Measurements from ENCODE around the gene THSD4.

Gene THSD4

DNA sequence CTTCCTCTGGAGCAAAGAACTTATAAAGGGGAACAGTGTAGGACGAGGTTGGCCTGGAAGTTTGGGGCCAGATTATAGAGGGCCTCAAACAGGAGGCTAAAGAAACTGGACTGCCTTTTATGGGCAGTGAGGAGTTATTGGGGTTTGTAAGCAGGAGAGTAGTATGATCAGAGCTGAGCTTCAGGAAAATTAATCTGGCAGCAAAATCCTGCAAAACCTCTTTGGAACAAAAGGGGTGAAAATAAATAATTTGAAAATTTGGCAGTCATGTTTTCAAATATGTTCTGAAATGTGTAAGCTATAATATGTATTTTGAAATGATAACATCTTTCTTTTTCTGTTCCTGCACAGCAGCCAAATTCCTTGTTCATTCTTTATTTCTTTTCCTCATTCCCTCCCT, 164.9 kb downstream of the THSD4 start:
- in situ Hi-C loops (cut with MboI; ENCODE audit: low sequenced_read_pairs), result no loop called here

DNA sequence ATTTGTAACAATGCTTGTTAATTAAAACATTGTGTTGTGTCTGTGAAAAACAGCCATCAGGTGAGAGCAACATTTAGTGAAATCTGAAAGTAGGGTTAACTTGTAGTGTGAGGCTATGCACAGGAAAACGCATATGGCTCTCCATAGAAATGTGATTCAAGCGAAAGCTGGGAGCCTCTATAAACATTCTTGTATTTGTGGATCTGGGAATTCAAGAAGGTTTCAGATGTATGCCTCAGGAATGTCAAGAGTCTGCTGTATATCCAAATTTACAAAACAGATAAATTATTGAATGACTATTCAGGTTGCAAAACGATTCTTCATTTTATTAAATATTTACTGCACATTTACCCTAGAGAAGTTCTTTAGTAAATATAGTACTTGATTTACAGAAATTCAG, 166.0 kb downstream of the THSD4 start:
- in situ Hi-C loops (cut with MboI; ENCODE audit: low sequenced_read_pairs), result no loop called here

DNA sequence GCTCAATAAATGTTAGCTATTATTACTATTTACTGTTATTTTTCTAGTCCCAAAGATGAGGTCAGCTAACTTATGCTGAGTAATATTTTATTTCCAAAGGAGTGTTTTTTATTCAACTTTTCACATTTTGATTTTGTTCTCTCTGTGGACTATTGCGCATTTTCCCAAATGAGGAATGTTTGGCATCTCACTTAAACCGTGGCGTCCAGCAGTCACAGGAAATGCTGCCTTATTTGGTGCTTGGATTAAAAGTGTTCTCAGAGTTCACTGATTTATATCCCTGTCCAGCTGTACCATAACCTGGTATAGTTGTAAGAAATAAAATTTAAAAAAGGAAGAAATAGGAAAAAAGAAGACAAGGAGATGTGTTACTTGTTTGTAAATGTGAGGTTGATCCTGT, 166.8 kb downstream of the THSD4 start:
- in situ Hi-C loops (cut with MboI; ENCODE audit: low sequenced_read_pairs), result no loop called here

DNA sequence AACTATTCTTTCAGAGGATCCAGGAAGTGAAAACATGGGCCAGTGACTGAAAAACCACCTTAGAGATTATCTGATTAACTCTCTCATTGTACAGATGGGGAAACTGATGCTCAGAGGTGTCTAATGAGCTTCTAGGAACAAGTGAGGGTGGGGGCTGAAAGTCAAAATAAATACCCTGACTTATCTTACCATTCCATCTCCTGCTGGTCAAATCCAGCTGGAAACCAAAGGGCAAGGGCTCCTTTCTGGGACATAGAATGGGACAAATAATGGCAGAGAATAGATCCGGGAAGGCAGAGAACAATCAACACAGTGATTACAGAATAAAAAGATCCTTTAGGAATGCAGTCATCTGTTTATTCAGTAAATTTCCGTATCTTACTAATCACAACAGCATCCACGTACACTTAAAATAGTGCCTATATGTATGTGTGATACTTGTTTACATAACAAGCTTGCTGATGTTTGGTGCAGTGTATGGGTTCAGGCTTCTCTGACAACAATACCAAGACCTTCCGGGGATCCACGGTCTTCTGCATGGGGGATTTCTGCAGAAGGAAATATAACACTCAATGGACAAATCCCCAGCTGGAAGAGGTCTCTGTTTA, 173.2 kb downstream of the THSD4 start:
- in situ Hi-C loops (cut with MboI; ENCODE audit: low sequenced_read_pairs), result no loop called here

DNA sequence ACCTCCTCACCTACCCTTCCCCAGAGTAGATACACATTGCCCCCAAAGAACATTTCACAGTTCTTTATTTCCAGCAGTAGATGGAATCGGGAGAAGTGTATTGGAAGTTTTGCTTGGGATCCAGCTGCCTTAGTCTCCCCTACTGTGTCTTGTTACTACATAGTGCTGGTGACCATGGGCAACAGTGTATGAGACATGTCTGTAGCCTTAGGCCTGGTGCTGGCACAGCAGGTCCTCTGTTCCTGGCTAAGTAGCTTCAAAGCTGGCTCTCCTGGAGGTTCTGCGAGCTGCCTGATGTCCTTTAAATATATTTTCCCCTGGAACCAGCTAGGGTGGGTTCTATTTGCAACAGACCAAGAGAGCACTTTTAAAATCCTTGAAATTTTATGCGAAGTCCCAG, 174.7 kb downstream of the THSD4 start:
- in situ Hi-C loops (cut with MboI; ENCODE audit: low sequenced_read_pairs), result no loop called here

DNA sequence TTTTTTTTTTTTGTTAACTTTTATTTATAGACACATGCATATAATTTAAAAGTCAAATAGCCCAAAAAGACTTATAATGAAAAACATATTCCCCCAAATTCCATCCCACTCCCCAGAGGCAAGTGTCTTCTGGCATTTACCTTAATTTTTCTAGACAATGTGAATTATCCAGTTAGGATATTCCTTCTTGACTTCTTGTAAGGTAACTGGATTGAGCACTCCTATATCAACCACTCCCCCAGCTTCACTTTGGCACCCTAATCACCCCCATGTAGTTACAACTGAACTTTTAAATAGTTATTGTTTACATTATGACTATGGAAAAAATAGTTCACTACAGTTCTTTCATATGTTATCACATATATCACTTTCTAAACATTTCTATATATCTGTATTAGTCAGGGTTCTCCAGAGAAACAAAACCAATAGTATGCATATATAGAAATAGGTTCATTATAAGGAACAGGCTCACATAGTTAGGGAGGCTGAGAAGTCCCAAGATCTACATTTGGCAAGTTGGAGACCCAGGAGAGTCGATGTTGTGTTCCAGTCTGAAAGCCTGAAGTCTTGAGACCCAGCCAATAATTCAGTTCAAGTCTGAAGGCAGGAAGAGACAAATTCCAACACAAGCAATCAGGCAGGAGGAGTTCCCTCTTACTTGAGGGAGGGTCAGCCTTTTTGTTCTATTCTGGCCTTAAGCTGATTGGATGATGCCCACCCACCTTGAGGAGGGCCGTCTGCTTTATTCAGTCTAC, 175.8 kb downstream of the THSD4 start:
- in situ Hi-C loops (cut with MboI; ENCODE audit: low sequenced_read_pairs), result no loop called here

DNA sequence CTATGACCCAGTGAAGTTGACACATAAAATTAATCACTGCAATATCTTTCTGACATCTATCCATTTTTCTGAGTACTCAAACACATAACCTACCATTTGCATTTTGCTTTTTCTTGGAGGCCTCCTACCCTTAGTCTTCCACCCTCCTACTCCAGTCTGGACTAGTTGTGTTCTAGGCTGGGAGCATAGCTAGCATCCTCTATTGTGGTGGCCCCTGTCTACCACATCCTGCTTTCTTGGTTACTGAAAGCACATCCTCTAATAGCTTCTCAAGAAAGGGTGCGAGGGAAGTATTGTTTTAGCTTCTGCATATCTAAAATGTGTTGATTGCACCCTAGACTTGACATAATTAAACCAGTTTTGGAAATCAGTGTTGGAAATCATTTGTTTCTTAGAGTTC, 176.5 kb downstream of the THSD4 start:
- in situ Hi-C loops (cut with MboI; ENCODE audit: low sequenced_read_pairs), result no loop called here

DNA sequence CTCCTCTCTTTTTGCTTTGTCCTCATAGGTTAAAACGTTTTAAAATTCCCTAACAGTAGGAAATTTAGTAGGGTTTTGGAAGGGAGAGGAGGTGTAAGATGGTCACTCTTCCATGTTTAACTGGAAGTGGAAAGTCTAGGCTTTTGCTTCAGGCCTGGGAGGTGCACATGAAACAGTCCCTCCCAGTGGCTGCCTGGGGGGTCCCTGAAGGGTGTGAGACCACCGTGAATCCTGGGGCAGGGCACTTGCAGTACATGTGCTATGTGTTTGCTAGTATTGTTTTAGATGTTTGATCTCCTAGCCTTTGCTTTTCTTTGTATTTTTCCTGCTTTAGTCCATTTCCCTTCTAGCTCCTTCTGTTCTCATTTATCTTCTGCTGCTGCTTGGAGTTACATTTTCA, 178.5 kb downstream of the THSD4 start:
- in situ Hi-C loops (cut with MboI; ENCODE audit: low sequenced_read_pairs), result no loop called here

DNA sequence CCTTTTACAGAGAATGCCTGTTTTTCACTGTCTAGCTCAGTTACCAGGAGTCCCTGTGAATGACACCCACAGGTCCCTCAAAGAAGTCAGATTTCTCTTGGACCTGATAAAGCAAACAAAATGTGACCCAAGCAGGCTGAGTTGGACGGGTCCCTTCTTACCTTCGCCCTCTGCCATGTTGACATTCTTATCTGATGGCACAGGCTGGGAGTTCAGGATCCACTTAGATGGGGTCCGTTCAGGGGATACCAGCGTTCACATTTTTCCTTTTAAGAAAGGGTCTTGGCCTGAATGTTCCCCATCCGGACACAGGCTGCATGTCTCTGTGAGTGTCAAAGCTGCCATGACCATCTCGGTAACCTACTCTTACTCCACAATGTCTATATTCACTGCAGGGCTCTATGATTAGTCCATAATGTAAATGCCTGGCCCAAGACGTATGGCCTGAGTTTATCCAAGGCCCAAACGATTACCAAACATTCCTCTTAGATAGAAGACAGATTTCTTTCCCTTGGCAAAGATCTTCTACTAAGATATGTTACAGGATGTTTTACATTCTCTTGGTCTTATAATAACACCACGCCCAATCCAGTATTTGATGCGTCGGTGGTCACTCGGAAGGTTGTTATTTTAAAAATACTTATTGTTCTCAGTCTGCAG, 179.1 kb downstream of the THSD4 start:
- in situ Hi-C loops (cut with MboI; ENCODE audit: low sequenced_read_pairs), result no loop called here

DNA sequence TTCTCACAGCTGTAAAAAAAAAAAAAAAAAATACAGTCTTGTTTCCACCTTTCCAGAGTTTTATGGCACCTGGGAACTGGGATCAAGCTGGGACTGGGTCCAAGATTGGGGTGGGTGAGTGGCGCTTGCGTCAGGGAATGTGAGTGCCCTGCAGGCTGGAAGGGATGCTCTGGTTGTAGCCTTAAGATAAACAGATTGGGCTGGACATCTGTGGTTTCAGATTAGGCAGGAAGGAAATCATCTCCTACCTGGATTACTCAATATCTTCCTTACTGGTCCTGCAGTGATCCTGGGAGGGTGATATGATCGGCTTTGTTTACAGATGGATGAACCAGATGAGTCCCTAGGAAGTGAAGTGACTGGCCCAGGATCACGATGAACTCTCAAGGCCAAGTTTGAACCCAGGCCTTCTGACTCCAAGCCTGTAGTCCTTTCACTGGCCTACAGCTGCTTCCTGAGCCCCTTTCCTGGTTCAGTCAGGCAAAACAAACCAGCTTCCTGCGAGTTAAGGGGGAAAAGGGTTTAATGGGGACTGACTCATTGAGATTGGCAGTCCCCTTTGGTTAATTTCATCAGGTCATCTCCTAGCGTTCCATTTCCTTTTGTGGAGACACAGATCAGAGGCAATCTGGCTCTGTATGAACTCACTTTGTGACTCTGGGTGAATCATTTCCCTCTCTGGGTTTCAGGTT, 179.8 kb downstream of the THSD4 start:
- in situ Hi-C loops (cut with MboI; ENCODE audit: low sequenced_read_pairs), result no loop called here

DNA sequence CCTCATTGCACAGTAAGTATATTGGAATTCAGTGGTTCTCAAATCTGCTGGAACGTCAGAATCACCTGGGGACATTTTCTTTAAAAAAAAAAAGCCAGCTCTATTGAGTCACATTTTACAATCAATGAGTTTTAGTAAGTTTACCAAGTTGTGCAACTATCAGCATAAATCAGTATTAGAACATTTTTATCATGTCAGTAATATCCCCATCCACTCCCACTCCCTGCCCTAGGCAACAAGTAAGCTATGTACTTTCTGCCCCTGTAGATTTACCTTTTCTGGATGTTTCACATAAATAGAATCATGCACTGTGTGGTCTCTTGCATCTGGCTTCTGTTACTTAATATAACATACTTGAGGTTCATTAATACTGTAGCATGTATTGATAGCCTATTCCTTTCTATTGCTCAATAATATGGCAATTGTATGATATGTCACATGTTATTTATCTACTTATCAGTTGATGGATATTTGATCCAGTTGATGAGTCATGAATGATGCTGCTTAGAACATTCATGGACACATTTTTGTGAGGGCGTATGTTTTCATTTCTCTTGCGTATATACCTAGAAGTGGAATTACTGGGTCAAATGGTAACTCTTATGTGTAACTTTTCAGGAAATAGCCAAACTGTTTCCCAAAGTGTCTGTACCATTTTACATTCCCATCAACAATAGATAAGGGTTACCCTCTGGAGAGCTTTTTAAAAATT, 180.5 kb downstream of the THSD4 start:
- in situ Hi-C loops (cut with MboI; ENCODE audit: low sequenced_read_pairs), result no loop called here

DNA sequence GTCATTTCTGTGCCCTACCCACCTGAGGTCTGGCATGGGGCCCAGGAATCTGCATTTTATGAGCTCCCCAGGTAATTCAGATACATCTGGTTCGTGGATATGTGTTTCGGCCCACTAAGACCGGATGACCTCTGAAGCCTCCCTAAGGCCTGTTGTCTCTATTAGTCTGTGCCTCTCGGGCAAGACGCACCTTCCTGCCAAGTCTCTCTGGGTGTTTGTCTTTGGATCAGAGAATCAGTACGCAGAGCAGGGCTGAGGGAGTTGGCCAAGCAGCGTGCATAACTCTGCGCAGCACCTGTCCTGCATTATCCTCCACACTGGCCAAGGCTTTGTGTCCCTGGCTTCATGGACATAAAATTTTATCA, 181.0 kb downstream of the THSD4 start:
- in situ Hi-C loops (cut with MboI; ENCODE audit: low sequenced_read_pairs), result no loop called here

DNA sequence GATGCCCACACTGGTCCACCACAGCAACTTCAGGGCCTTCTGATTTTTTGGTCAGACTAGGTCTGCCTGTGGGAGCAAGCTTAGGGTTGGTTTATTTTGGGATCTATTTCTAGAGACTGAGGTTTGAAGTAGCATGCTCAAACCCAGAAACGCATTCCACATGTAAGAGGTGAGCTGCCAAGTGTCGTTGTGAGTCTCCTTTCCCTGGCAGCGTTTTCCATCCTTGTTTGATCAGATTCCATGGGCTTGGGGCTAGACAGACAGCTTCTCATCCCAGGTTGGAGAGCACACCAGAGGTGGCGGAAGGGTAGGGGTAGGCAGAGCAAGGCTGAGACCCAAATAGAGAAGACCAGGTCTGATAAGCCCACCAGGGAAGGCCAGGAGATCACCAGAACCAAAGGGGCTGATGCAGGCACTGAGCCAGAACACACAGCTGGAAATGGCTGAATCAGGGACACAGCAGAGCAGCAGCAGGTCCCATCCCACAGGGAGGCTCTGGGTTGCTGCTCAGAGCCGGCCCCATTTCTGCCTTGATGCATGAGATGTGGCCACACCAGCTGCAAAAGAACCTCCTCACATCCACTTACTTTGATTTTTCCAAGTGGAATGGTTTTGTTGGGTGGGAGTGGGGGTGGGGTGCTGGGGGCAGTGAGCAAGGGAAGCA, 186.8 kb downstream of the THSD4 start:
- in situ Hi-C loops (cut with MboI; ENCODE audit: low sequenced_read_pairs), result no loop called here

DNA sequence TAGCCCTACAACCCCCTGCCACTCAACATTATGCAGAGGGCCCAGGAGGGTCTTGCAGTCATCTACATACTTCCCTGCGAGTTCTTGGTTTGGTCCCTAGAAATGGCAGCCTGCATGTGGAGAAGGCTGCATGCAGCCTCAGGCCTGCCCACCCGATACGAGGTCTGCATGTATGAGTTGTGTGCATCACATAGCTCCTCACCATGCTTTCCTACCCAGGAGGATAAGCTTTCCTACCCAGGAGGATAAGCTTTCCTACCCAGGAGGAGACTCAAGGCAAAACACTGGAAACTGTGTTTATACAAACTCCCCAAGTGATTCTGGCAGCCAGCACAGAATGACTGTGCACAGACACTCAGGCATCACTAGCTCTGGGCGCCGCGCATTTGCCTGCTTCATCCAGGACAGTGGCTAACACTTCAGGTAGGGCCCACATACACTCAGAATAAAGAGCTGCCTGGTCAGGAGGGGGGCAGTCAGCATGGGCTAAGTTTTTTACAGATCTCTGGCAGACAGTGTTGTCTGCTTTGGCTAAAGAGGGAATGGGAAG, 187.7 kb downstream of the THSD4 start:
- in situ Hi-C loops (cut with MboI; ENCODE audit: low sequenced_read_pairs), result no loop called here

DNA sequence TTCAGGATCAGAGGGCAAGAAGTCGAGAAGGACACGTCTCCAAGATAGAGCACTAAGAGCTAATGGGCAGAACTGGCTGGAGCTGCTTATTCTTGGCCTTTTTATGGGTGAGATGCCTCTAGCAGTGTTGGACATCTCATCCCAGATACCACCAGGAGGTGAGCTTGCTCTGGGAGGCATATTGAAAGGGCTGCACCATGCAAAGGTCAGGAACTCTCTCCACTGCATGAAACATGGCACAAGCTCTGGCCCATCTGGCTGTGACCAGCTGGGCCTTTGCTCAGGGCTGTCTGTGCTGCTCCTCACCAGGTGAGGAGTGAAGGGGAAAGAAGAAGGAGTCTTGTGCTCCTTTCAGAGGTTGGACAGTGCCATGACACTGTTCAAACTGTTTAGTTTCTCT, 188.7 kb downstream of the THSD4 start:
- in situ Hi-C loops (cut with MboI; ENCODE audit: low sequenced_read_pairs), result no loop called here

DNA sequence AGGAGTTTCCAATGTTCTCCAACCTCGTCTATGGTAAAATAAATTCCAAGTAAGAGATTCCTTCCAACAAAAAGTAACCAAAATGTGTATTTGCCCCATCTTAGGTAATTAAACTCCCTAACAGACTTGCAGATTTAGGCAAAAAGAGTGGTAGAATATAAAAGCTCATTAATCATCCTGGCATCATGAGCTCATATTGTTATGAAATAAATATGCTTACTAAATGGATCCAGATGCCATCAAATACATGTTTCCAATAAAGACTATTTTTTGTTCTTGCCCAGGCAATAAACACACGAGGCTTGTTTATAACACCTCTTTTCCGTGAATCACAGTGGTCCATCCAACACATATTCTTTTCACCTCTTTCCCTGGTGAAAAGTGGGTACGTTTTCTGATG, 189.4 kb downstream of the THSD4 start:
- in situ Hi-C loops (cut with MboI; ENCODE audit: low sequenced_read_pairs), result no loop called here

DNA sequence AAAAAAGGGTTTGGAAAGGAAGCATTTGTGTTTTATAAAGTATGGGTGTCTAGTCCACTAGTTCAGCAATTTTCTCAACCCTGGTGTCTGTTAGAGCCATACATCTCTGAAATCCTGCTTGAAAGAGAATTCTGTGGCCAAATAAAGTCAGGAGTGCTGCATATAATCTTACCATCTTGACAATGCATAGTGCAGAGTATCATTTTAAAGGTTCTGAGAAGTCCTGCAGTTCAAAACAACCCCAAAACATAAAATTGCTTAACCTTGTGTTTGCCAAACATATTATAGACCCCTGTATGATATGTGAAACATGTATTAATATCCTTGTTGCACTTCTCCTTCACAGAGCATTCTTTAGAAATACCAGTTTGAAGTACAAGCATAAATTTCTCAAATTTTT, 191.3 kb downstream of the THSD4 start:
- in situ Hi-C loops (cut with MboI; ENCODE audit: low sequenced_read_pairs), result no loop called here

DNA sequence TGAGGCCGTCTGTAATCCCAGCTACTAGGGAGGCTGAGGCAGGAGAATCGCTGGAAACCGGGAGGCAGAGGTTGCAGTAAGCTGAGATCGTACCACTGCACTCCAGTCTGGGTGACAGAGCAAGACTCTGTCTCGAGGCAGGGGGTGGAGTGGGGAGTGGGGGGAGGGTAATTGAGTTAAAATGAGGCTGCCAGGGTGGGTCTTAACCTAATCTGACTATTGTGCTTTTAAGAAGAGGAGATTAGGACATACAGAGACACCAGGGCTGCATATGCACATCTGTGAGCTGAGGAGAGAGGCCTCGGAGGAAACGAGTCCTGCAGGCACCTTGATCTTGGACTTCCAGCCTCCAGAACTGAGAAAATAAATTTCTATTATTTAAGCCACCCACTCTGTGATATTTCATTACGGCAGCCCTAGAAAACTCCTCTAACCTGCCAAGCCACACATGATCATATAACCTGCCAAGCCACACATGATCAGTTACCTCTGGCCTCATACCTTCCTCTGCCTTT, 197.0 kb downstream of the THSD4 start:
- in situ Hi-C loops (cut with MboI; ENCODE audit: low sequenced_read_pairs), result no loop called here

DNA sequence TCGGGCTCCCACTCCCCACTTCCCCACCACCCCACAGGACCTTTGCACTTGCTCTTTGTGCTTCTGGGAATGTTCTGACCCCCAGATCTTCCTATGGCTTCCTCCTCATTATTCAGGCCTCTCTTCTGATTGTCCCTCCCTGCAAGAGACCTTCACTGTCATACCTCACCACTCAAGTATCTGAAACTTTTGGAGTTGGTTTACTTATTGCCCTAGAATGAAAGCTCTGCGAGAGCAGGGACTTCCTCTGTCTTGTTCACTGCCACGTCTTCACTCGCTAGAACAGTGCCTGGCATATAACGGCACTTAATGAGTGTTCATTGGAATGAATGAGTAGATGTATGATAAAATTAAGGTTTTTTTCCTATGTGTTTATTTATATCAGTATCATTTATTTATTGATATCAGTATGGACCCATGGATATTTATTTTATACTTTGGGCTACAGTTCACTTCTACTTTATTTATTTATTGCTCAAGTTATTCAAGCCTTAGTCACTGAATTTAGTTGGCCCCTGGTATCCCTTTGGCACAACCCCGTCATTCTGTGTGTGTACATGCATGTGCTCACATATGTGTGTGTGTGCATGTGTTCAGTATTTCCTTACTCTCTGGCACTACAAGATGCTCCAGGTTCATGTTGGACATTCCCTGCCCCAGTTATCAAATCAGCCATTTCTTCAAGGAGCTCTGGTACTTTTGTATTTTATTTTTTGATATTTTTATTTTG, 197.6 kb downstream of the THSD4 start:
- in situ Hi-C loops (cut with MboI; ENCODE audit: low sequenced_read_pairs), result no loop called here

DNA sequence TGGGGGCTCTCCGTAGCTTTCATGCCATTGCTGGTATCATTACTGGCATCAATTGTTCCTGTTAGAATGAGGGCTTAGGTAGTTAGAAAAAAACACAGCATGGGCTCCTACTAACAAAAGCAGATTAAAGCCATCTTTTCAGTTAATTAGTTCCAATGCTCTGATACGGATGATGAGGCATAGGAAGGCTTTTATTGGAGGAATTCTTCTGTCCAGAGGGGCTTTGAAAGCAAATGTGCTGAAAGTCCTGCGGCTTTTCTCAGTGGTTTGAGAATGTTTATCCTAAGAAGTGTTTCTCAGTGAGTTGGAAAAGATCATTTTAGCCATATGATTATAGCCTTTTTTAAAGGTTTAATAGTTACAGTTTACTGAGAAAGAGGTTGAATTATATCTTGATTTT, 198.5 kb downstream of the THSD4 start:
- in situ Hi-C loops (cut with MboI; ENCODE audit: low sequenced_read_pairs), result no loop called here
